IPS-NIHi7 (cell line): ENCODE results near the gene RPL18.
"Not testable (repeated sequence)": the region's sequence is repeated elsewhere in the genome, so short reads cannot be mapped to it uniquely, and the experiment has no call there.

Experiments used
- DNase-seq: peaks from one replicate; pipeline ENCODE4 v3.0.0; 2012; ENCODE audit warnings: mixed read lengths; ENCODE audit errors: extremely low spot score

RPL18 gene

DNA sequence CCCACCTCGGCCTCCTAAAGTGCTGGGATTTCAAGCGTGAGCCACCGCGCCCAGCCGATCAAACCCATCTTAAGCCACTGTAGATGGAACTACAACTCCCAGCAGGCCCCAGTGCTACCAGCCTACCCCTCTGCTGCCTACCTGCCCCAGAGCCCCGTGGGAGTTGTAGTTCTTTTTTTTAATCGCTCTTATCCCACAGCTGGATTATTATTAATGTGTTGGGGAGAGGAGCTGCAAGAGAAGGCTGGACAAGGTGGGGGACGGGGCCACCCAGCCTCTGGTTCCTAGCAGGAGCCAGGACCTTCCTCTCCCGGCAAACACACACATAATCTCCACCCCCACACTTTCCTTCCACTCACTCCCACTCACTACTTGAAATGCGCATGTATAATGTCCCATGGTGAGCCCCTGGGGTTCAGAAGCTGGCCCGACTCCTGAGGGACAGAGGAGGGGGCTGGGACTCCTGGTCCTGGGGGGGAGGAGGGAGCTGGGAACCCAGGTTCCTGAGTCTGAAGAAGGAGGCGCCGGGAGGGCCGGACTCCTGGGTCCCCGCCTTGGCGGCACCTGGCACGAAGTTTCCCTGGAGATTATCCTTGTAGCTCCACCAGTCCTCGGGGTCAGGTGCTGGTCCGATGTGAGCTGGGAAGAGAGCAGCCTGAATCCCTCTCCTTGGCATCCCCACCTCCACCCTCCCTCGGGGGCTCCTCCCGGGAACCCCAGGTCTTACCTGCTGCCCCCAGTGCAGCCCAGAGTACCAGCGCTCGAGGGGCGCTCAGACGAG is 26.1 kb upstream of the RPL18 start:
- DNase-seq = peak; percentile 62

DNA sequence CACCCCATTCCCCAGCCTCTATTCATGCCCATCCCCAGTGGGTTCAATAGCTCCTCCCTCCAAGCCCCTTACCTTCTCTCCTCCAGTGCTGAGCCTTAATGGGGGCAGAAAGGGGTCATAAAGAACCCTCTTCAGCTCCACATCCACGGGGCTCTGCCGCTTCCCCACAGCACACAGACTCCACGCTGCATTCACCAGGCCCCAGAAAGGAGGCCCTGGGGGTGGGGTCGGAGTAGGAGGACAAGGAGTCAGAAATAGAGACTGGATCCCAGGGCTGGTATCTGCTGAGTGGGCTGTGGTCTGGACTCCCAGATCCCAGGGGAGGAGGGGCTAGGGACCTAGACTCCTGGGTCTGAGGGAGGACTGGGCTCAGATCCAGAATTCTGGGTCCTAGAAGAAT is 25.4 kb upstream of the RPL18 start:
- DNase-seq = no peak

DNA sequence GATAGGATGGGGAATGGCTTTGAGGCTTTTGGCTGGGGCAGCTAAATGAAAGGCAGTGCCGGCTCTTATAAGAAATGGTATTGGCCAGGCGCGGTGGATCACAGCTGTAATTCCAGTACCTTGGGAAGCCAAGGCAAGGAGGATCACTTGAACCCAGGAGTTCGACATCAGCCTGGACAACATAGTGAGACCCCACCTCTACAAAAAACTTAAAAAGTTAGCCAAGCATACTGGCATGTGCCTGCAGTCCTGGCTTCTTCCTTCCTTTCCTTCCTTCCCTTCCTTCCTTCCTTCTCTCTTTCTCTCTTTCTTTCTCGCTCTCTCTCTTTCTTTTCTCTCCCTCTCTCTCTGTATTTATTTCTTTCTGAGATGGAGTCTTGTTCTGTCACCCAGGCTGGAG is 23.9 kb upstream of the RPL18 start:
- no peak for DNase-seq

DNA sequence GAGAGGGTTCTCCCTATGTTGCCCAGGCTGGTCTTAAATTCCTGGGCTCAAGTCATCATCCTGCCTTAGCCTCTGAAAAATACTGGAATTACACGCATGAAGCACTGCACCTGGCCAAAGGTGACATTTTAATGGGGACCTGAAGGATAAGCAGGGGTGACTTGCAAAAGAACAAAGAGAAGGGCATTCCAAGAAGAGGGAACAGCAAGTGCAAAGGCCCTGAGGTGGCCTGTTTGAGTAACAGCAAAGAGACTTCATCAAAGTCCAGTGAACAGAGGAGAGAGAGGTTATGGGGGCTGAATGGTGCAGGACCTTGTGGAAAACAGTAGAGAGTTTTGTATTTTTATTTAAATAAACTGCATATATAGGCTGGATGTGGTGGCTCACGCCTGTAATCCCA is 22.9 kb upstream of the RPL18 start:
- DNase-seq = no peak

DNA sequence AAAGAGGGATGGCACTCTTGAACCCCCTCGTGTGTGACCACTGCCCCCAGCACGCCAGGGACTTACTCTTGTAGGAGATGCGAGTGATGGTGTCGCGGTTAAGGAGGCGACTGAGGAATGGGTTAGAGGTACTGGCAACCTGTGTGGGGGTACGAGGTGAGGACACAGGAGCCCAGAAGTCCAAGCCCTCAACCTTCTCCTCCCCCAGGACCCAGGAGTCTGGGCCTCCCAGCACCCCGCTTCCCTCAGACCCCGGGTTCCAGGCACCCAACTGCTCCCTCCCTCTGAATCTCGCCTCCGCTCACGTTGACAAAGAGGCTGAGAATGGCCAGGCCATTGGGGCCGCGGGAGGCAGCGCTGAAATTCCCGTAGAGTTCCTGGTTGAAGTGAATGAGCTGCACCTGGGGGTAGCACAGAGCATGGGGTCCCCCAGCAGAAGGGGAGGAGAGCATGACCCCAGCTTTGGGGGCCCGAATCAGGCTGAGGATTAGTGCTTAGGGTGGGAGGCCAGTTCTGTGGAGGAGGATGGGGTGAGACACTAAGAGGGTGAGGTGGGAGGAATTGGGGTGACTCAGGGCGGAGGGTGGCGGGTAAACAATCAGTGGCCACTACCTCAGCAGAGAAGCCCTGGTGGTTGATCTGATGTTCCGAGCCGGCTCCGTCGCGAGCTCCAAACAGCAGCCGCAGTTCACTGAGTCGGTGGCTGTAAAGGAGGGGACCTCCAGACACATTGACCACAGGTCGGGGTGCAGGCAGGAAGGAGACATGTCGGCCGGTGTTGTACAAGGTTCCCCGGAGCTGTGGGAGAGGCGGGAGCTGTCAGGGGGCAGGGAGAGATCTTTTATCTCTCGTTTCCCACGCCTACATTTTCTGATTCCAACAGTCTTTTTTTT is 20.8 kb upstream of the RPL18 start:
- no peak for DNase-seq

DNA sequence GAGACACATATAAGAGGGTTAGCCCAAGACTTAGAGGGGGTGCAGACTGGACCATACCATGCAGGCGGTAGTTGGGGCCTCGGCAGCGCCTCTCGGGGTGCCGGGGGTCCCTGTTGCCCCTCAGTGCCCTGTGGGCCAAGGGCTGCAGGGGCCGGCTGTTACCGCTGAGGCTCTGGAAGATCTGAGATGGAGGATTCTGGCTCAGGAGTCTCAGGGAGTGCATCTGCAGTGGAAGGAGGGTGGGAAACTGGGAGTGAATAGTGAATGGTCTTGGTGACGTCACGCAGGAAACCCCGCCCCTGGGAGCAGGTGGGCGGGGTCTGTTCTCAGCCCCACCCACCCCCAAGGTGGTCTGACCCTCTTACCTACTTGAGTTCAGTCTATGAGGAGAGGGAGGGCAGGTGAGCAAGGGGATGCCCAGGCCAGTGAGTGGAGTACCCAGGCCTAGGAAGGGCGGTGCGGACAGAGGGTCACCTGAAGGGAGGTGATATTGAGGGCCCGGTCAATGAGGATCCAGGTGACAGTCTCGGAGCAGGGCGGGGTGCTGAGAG is 19.9 kb upstream of the RPL18 start:
- peak; percentile 54 for DNase-seq

DNA sequence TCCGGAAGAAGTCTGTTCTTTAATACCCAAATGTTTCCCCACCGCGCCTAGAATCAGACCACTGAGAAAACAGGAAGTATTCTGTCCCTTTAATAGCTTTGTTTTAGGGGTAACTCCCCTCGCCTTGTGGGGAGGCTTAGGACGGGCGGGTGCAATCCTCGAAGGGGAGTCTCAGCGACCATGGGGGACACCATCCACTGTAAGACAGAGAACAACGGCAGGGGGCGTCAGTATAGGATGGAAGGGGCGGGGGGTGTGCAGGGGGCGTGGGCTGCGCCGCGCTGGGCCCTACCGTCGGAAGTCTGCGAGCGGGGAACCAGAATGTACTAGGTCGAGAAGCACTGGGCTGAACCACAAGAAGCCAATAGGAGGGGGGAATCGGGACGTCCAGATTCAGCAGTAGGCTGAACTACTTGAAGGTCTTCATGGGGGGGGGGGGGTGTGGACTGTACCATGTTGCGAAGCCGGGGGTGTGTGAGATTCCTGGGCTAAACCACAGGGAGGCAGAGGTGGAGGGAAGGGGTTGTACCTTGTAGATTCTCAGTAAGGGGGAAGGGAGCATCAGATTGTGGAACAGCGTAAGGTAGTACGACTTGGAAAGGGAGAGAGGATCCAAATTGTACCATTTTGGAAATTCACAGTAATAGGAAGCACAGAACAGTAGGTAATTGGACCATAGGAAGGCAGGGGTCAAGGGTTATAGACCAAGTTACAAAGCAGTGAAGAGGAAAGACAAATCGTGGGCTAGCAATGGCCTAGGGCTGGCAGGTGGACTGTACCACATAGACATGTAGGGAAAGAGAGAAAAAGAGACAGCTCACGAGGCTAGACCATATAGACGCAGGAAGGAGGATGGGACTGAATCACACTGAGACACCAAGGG is 19.2 kb upstream of the RPL18 start:
- peak; percentile 69 for DNase-seq

DNA sequence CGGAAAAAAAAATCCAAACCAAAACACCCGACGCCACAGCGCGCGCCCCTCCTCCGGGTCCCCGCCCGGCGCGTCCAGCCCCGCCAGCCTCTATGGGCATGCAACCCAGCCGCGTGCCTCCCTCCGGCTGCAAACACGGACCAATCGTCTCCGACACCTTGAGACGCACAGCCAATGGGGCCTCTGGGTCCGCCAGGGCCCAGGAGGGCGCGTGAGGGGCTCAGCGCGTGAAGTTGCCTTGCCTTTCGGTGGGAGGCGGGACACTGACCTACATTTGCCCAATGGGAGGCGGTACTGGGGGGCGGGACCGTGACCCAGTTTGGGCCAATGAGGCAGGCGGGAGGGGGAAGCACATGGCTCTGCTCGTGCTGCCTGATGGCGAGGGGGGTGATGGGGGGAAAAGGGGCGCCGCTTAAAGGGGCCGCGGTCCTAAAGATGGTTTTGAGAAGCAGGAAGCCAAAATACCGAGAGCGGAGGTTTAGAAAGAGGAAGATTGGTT is 18.5 kb upstream of the RPL18 start:
- peak; percentile 89 for DNase-seq

DNA sequence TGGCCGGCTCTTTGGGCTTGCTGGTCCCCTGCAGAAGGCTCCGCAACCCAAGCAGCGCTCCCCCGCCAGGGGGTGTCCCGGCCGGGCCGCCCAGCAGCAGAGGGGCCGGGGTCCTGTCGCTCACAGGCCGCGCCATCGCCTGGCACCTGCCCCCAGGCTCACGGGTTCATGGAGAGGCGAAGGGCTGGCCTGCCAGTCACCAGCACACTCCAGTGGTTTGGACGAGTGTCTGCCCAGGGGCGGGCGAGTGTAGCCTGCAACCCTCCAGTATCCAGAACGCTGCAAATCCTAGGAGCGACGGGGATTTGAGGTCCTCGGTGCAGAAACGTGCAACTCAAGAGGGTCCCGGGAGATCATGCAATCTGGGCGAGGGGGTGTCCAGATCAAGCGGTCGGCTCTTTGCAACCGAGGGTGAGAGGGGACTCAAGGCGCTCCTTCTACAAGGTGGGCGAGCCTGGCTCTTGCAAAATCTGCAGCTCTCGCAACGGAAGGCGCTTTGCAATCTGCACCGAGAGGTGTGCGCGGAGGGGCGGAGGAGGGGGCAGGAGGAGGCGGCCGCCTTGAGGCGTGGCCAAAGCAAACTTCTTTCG is 18.0 kb upstream of the RPL18 start, which contains the start of gene DBP:
Gene DBP, minus strand, starts transcription at position 521 of the 590 bp plus-strand sequence. Its CDS starts 385 bp downstream, at position 136.
- no peak for DNase-seq

DNA sequence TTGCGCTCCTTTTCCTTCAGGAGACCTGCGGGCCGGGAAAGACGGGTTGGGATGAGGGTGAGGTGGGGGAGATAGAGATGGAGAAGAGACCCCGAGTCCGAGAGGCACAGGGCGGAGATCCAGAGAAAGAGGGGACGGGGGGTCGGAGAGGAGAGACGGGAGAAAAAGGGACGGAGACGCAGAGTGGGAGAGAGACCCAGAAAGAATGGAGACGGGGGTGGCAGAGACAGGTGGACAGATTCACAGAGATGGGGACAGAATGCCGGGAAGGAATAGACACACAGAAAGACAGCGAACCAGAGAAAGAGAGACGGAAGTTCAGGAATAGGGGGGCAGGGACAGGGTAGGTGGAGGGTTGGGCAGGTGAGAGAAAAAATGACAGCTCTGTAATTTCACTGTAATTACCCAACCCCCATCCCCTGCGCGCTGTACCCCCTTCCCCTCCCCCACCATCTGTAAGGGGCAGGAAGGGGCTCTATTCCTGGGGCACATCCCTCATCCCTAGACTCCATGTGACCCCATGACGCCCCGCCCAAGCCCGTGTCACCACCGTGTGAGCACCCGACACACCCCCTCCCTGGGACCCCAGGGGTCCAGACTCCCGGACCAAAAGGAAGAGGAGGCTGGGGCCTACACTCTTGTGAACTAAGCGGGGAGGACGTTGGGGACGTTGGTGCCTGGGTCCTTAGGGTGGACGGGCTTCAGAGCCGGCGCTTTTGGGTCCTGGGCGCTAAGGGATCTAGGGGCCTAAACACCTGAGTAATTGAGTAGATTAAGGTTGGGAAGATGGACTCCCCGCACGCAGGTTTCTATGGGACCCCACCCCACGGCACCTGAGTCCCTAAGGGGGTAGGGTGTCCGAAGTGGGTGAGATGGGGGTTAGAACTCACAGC is 17.2 kb upstream of the RPL18 start:
- no peak for DNase-seq

DNA sequence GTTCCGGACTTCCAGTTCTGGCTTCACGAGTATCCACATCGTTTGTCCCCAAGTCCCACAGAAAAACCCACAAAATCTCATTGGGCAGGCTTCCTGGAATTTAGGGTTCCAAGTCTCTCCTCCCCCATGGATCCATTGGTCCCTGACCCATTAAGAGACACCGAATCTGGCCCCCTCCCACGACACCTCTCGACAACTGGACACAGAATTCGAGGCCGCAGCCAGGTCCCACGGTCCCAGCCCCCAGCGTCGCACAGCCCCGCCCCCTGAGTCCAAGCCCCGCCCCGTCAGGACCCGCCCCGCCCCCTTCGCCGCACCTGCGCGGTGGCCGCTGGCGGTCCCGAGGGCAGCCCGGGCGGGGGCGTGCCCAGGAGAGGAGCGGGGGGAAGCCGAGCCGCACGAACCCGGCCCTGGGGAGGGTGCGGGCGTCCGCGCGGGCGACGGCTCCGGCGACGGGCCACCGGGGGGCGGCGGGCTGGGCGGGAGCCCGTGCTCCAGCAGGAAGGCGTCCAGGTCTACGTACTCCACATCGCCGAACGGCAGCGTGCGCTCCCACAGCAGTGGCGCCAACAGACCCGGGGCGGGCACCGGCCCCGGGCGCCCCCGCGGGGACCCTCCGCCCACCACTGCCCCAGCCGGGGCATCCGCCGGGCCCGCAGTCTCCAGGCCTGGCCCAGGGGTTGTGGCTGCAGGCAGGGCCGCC is 16.4 kb upstream of the RPL18 start:
- peak; percentile 59 for DNase-seq

DNA sequence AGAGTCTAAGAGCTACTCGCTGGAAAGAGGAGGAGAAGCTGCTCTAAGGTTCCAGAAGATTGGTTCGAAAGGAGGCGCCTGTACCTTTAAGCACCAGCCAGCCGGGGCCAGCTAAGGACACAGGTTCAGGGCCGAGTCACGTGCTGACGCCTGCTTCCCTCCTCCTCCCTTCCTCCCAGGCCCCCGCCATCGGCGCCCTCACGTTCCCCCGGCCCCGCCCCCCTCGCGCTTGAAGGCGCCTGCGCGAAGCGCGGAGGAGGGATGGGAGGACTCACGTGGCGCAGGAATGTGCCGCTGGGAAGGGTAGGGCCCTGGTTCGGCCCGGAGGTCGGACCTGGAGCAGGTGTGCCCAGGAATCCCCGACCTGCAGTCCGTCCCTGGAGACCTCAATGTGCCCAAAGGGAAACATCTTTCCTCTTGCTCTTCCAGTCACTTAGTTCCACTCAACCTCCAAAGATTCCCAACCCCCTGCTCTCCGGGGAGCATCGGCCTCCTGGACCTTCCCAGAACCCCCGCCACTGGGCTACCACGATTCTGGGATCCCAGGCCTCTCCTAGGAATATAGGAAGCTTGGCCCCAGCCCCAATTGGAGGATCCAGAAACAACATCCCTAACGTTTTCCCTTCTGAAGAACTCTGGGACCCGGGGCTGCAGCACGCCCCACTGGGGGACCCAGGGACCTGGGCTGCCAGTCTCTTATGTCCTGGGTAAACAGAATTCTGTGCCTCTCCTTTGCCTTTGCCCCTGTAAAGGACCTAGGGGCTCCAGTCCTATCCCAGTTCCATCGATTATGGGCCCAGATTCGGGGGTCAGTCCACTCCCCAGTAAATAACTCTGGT is 15.7 kb upstream of the RPL18 start:
- peak; percentile 79 for DNase-seq

DNA sequence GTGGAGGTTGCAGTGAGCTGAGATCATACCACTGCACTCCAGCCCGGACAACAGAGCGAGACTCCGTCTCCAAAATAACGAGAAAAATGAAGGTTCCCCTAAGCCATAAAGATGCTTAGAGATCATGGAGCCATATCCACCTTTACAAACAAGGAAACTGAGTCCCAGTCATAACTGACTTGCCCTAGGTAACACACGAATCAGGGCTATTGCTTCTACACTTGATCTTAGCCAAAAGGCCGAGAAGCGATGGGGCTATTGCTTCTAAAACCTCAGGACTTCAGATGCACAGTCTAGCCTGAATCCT is 15.0 kb upstream of the RPL18 start:
- DNase-seq = no peak

DNA sequence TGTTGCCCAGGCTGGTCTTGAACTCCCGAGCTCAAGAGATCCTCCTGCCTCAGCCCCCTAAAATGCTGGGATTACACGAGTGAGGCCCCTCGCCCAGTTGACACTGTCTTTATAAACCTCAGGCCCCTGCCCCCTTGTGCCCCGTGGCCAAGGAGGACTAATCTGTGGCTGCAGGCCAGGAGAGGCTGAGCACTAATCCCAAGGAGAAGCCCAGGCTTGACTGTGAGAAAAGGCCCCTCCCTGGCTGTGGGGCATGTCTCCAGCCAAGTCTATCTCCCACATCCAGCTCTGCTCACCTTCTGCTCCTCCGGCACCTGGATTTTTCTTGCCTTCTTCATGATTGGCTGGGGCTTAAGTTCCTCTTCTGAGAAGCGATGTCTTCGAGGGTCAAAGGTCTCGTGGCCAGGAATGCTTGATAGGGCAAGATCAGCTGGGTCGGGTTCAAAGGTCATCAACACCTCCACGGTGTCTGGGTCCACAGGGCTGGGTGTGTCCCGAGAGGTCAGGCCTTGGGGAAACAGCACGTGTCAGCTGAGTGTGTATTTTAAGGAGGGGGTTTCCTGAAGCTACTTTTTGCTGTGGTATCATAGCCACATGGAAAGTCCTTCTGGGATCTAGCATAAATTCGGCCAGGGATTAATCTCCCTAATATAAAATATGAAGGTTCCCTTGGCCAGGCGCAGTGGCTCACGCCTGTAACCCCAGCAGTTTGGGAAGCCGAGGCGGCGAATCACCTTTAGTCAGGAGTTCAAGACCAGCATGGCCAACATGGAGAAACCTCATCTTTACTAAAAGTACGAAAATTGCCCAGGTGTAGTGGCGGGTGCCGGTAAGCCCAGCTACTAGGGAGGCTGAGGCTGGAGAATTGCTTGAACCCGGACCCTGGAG is 14.4 kb upstream of the RPL18 start:
- no peak for DNase-seq

DNA sequence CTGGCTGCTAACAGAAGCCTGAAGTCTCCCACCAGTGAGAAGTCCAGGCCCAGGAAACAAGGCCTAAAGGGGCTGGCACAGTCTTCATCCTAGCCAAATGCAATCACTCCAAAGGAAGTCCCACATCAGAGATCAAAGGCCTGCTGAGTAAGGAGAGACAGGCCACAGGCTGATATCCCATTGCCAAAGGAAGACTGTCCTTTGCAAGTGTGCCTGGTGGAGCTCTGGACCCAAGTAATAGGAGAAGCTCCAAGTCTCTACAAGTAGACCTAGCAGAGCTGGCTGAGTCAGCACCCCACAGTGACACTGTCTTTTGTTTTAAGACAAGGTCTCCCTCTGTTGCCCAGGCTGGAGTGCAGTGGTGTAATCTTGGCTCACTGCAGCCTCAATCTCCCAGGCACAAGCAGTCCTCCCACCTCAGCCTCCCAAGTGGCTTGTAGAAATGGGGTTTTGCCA is 13.7 kb upstream of the RPL18 start:
- DNase-seq = no peak

DNA sequence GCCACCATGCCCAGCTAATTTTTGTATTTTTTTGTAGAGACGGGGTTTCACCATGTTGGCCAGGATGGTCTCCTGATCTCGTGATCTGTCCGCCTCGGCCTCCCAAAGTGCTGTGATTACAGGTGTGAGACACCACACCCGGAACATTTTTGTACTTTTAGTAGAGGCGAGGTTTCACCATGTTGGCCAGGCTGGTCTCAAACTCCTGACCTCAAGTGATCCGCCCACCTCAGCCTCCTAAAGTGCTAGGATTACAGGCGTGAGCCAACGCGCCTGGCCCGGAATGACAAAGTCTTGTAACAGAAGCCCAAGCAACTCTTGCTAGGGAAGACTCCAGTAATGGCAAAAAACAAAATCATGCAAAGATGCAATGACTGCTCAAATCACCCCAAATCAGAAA is 13.3 kb upstream of the RPL18 start:
- not testable (repeated sequence) for DNase-seq

DNA sequence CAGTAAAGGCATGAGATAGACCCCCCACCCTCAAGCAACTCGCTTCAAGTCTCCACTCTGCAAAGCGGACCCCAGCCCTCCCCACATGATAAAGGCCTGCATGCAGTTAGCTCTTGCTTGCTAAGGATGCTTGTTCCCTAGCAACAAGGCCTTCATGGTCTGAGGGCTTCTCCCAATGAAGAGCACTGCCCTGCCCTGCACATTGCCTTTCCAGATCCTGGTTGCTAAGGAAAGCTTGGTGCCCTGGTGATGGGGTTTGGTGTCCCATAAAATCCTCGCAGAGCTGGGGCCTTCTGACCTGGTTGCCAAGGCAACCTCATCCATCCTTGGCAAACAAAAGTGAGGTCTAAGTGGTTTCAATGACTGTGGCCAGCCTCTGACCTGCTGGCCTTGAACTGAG is 12.2 kb upstream of the RPL18 start:
- DNase-seq = no peak
